Measurements from ENCODE around the gene MYH11. TPM values are rescaled to one million over a fixed set of nuclear protein-coding genes. Genes with fewer than 3 reads are reported as not detected.

MYH11 gene
- total RNA-seq, 1 experiment from 2014 or later, result not detected

DNA sequence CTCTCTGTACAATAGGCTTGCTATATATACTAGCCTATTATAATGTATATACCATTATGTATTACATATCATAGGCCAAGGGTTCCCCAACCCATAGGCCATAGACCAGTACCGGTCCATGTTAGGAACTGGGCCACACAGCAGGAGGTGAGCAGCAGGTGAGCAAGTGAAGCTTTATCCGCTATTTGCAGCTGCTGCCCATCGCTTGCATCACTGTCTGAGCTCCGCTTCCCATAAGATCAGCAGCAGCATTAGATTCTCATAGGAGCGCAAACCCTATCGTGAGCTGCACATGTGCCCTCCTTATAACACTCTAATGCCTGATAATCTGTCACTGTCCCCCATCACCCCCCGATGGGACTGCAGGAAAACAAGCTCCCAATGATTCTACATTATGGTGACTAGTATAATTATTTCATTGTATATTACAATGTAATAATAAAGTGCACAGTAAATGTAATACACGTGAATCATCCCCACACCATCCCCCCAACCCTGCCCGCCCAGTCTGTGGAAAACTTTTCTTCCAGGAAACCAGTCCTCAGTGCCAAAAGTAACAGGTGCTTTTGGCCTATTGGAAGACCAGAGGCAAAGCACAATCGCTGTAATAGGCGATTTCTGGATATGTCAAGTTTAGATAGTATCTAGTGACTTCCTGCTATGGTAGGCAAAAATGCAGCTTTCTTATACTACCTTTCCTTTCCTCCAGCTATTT, 84.1 kb downstream of the MYH11 start:
- Mint-ChIP-seq H3K4me1 (ENCODE audit: insufficient read depth, unreplicated experiment) (no peaks in the 10 kb centered on the region), H3K27me3 (ENCODE audit: insufficient read depth, unreplicated experiment) (peaks cover 43% of the 10 kb centered on the region), H3K4me3 (ENCODE audit: unreplicated experiment) (no peak overlapping the region), H3K36me3 (ENCODE audit: insufficient read depth, unreplicated experiment) (no peaks in the 10 kb centered on the region), H3K27ac (ENCODE audit: low read depth, unreplicated experiment) (no peak overlapping the region), H3K9me3 (ENCODE audit: unreplicated experiment) (no peaks in the 10 kb centered on the region)
- CTCF ChIA-PET, result interaction anchor here (0.5 to 1.3 kb wide), 6 partner anchors 9 to 414 kb away, joined by 3 to 5 read pairs (median 3); no protein-coding TSS in a partner anchor
- no peak for TF ChIP-seq CTCF (IDR thresholded peaks at IDR 0.05; ENCODE audit: unreplicated experiment)
- no TSS peak for BruUV-seq (replicated peaks)
- no peak for DNase-seq (ENCODE audit: unreplicated experiment)
- intact Hi-C loops (cut with micrococcal nuclease), result no loop called here
- POLR2A ChIA-PET, result no interaction called here

GRCh38 chr16:15771694-15772093, 85.1 kb downstream of the MYH11 start:
- POLR2A ChIA-PET, result no interaction called here
- Mint-ChIP-seq H3K4me1 (ENCODE audit: insufficient read depth, unreplicated experiment) (no peaks in the 10 kb centered on the region), H3K27ac (ENCODE audit: low read depth, unreplicated experiment) (no peak overlapping the region), H3K36me3 (ENCODE audit: insufficient read depth, unreplicated experiment) (no peaks in the 10 kb centered on the region), H3K4me3 (ENCODE audit: unreplicated experiment) (no peak overlapping the region), H3K9me3 (ENCODE audit: unreplicated experiment) (no peaks in the 10 kb centered on the region), H3K27me3 (ENCODE audit: insufficient read depth, unreplicated experiment) (peaks cover 38% of the 10 kb centered on the region)
- DNase-seq (ENCODE audit: unreplicated experiment), result no peak
- CTCF ChIA-PET, result interaction anchor here (1.3 kb wide), 1 partner anchor 16 kb away, joined by 3 read pairs; no protein-coding TSS in a partner anchor
- no TSS peak for BruUV-seq (replicated peaks)
- no peak for TF ChIP-seq CTCF (IDR thresholded peaks at IDR 0.05; ENCODE audit: unreplicated experiment)
- intact Hi-C loops (cut with micrococcal nuclease), result no loop called here

GRCh38 chr16:15770512-15770911, 86.3 kb downstream of the MYH11 start:
- TF ChIP-seq CTCF (IDR thresholded peaks at IDR 0.05; ENCODE audit: unreplicated experiment), result no peak
- Mint-ChIP-seq H3K9me3 (ENCODE audit: unreplicated experiment) (no peaks in the 10 kb centered on the region), H3K4me3 (ENCODE audit: unreplicated experiment) (no peak overlapping the region), H3K4me1 (ENCODE audit: insufficient read depth, unreplicated experiment) (no peaks in the 10 kb centered on the region), H3K36me3 (ENCODE audit: insufficient read depth, unreplicated experiment) (no peaks in the 10 kb centered on the region), H3K27ac (ENCODE audit: low read depth, unreplicated experiment) (no peak overlapping the region), H3K27me3 (ENCODE audit: insufficient read depth, unreplicated experiment) (peaks cover 28% of the 10 kb centered on the region)
- intact Hi-C loops (cut with micrococcal nuclease), result no loop called here
- DNase-seq (ENCODE audit: unreplicated experiment), result no peak
- no TSS peak for BruUV-seq (replicated peaks)
- POLR2A ChIA-PET, result no interaction called here
- CTCF ChIA-PET, result interaction anchor here (0.6 to 1.4 kb wide), 3 partner anchors 22 to 177 kb away, joined by 3 to 6 read pairs (median 5); no protein-coding TSS in a partner anchor

GRCh38 chr16:15770107-15770506, 86.7 kb downstream of the MYH11 start:
- no TSS peak for BruUV-seq (replicated peaks)
- no peak overlapping the region for H3K4me3 Mint-ChIP-seq (ENCODE audit: unreplicated experiment)
- intact Hi-C loops (cut with micrococcal nuclease), result no loop called here
- H3K9me3 Mint-ChIP-seq (ENCODE audit: unreplicated experiment), result no peaks in the 10 kb centered on the region
- H3K4me1 Mint-ChIP-seq (ENCODE audit: insufficient read depth, unreplicated experiment), result no peaks in the 10 kb centered on the region
- POLR2A ChIA-PET, result no interaction called here
- no peak overlapping the region for H3K27ac Mint-ChIP-seq (ENCODE audit: low read depth, unreplicated experiment)
- H3K27me3 Mint-ChIP-seq (ENCODE audit: insufficient read depth, unreplicated experiment), result peaks cover 28% of the 10 kb centered on the region
- no peak for DNase-seq (ENCODE audit: unreplicated experiment)
- H3K36me3 Mint-ChIP-seq (ENCODE audit: insufficient read depth, unreplicated experiment), result no peaks in the 10 kb centered on the region
- TF ChIP-seq CTCF (IDR thresholded peaks at IDR 0.05; ENCODE audit: unreplicated experiment), result no peak
- CTCF ChIA-PET, result interaction anchor here (0.6 to 1.4 kb wide), 2 partner anchors 22 to 80 kb away, joined by 3 to 5 read pairs; no protein-coding TSS in a partner anchor
